Posterior cingulate gyrus (tissue), 11 donors: ENCODE data around the gene RPIA.
"Not testable (repeated sequence)": the region's sequence is repeated elsewhere in the genome, so short reads cannot be mapped to it uniquely, and the experiment has no call there.

Experiments
- DNase-seq, 10 donors: peaks; one replicate each; pipeline versions ENCODE4 v3.0.0 to v3.0.0-alpha.2; 2020 to 2021; ENCODE audit warnings: mixed read lengths in 3 of 10
- intact Hi-C: fragments of 100-400 bp; cut with DNase I; formaldehyde crosslinking; loops from one replicate; pipeline ENCODE4 v1.15.1; 2023

The RPIA gene

GRCh38 chr2:88729061-88729745 lies 37.7 kb downstream of the RPIA start:
- intact Hi-C loops: no loop called here

DNA sequence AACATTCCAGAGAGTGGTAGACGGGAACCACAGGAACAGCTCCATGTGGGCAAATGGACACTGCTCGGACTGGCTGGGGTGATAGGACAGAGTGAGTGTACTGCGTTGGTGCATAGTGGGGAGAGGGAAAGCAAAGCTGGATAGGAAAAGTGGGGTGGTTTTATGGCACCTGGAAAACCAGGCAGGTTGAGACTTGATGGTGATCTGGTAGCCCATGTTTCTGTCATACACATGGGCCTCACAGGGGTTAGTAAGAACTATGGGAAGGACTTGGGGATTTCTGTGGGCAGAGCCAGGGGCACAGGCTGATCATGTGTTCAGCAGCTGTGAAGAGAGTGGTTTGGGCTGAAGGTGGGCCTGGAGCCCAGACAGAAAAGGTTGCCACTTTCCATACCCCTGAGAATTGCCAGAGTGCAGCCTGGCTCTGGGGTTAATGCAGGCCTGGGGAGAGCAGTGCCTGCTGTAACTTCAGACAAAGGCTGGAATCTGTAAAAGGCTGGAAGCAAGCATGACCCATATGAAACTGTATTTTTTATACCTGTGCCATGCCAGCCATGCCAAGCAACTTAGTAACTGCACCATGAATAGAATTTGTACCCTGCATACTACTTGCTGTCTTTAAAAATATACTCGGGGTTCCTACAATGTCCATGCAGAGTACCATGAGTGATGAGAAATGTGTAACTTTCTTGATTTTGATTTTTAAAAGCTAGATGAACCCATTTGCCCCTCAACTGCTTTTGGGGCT lies 41.9 kb downstream of the RPIA start:
- DNase-seq: no peak
- intact Hi-C loops: no loop called here

More at GRCh38 chr2:88729061-88729745, 37.7 kb downstream of the RPIA start:
- no peak for DNase-seq

DNA sequence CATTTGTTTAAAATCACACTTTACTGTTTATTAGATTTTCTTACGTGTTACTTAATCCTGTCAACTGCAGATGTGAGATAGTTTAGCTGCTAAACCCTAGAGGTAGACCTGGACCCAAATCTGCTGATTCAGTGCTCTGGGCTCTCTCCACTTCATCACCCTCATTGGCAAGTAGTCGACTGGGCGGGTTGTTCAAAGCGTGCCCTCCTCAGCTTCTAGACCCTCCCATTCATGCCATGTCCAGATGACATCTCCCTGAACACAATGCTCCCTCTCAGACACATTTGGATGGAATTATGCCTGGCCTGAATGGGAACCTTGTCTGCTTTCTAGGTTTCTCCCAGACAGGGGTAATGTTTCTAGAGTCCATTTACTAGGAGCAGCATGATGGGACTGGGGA lies 43.7 kb downstream of the RPIA start:
- peak in 6 of 10 donors; percentile 28 to 88 (median 36) for DNase-seq

GRCh38 chr2:88735853-88736252 lies 44.4 kb downstream of the RPIA start:
- peak in 1 of 10 donors; percentile 70 for DNase-seq
- intact Hi-C loops: no loop called here

More for the DNA sequence above, 43.7 kb downstream of the RPIA start:
- intact Hi-C loops: no loop called here

DNA sequence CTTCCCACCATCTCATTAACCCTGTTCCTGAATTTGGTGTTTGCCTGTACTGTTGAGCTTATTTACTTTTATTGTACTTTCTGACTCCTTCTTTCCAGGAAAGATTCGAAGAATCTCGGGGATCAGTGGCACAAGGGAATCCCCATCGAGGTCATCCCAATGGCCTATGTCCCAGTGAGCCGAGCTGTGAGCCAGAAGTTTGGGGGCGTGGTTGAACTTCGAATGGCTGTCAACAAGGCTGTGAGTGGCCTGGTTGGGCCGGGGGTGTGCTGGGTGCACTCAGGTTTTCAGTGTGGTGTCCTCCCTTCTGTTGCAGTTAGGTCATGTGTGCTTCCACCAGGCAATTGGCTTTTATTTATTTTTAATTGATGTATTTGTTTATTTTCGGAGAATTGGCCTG lies 45.0 kb downstream of the RPIA start:
- intact Hi-C loops: no loop called here
- no peak for DNase-seq

GRCh38 chr2:88737385-88737784 lies 45.9 kb downstream of the RPIA start:
- no peak for DNase-seq
- intact Hi-C loops: no loop called here

- intact Hi-C loops: no loop called here
- DNase-seq: no peak
Observed at GRCh38 chr2:88738271-88738670, 46.8 kb downstream of the RPIA start.

DNA sequence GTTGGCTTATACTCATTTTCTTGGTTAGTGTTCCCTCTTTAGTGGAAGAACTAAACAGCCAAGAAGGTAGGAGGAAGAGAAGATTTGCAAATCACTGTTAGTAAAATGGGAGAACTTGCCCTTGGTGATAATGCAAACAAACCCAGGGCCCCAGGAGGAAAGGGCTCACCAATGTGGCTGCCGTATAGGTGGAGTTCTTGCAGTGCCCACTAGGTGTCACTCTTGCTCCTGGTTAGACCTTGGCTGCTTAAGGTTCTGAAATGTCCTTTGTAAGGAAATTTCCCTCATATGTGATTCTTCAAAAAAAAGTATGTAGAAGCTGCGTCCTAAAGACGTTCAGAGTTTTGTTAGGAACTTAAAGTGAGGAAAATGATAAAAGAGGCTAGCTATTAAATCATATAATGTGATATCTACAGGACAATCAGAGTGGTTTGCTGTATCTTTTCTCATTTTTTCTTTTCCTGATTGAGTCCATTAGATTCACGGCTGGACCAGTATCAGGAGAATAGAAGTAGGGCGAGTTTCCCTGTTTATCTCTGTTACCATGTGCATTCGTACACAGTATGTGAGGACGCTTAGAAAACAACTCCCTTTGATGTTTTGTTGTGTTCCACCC lies 48.6 kb downstream of the RPIA start:
- DNase-seq: peak; percentile 51 to 92 (median 75)
- intact Hi-C loops: no loop called here

GRCh38 chr2:88746929-88747490 lies 55.5 kb downstream of the RPIA start:
- DNase-seq: peak in 2 of 10 donors; percentile 42 to 71
- intact Hi-C loops: no loop called here

DNA sequence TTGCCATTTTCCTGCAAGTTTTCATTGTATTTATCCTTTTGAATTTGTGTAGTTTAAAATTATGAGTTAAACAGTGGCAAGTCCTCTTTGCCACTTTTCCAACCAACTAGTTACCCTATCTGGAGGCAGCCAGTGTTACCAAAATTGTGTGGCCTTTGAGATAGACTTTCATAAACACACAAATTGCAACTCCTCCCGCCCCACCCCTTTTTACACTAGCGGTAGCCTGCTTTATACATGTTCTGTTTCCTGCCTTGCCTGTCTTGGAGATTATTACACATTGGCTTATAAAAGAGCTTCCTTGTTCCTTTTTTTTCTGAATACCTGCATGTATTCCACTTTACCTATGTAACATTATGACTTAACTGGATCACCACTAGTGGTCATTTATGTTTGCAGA lies 56.5 kb downstream of the RPIA start:
- intact Hi-C loops: no loop called here
- DNase-seq: no peak

DNA sequence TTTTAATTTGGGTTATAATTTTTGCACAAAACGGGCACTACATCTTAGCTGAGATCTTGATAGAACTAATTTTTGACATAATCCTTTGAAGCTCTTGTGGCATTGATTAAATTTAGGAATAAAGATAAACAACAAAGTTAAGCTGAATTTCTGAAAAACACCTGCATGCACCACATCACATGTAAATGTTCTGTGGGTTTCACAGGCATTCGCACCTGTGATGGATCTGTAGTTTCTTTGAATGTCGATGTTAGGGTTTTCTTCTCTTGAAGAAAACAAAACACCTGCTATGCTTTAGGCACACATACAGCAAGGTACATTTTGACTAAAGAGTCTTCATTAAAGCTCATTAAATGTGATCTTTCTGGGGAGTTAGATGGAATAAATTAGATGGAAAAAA lies 60.3 kb downstream of the RPIA start:
- no peak for DNase-seq
- intact Hi-C loops: no loop called here

DNA sequence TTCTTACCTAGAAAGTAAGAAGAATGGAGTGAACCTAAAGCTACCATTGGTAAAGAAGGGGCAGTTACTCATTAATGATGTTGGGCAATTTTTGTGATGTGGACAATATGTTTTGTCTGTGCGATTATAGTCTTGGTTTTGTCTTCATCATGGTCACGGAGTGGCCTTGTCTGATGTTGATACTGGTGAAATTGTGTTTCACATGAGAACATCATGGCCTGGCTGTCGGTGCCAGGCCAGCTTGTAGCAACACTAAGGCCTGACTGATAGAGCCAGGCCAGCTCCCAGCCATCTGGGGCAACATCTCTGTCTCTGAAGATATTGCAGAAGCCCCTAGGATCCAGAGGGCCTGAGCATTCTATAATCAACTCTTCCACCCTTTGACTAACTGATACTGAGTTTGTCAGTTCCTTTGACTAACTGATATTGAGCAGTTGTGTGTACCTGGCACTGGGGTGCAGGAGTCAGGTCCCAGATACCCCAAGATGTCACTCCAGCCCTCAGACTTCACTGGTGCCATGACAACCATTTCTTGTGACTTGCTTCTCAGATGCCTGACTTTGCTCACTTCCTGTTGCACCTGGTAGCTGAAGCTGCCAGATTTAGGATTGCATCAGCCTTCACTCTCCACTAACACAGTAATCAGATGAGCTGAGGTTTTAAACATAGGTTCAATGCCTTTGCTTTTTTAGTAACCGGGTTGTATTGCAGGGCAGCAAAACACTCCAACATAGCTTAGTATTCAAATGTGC lies 62.5 kb downstream of the RPIA start:
- intact Hi-C loops: no loop called here
- no peak for DNase-seq

DNA sequence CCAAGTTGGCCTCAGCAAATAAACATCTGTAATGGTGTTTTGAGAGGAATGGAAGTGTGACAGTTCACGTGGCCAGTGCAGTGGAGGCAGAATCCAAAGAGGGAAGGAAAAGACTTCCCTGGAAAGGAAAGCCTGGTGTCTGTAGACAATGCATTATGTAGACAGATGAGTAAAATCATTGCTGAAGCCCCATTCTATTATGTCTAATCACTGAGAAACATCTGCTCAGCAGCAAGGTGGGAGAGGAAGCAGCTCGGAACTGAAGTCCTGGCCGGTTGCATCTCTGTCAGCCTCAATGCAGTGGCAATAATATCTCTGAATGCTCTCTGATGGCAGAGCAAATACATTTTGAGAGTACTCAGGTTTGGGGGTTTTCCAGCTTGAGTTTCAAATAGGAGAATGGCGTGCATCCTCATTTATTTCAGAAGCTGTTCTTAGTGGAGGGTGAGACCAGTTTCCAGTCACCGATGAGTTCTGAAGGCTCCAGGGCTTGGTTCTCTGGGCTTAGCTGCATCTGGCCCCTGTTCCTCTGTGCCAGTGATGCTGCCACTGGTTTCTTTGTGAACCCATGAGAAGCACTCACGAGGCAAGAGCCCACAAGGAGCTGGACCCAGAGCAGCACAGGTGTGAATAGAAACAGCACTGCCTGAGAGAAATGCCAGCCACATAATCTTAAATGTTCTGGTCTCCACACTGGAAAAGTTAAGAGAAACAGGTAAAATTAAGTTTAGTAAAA lies 63.3 kb downstream of the RPIA start:
- intact Hi-C loops: no loop called here
- DNase-seq: no peak

GRCh38 chr2:88755836-88756235 lies 64.4 kb downstream of the RPIA start:
- intact Hi-C loops: no loop called here
- peak in 1 of 10 donors; percentile 45 for DNase-seq

- intact Hi-C loops: no loop called here
- DNase-seq: peak in 1 of 10 donors; percentile 72
Observed at GRCh38 chr2:88757025-88757424, 65.6 kb downstream of the RPIA start.

GRCh38 chr2:88758702-88759101 lies 67.2 kb downstream of the RPIA start:
- intact Hi-C loops, DNase-seq: not testable (repeated sequence)

DNA sequence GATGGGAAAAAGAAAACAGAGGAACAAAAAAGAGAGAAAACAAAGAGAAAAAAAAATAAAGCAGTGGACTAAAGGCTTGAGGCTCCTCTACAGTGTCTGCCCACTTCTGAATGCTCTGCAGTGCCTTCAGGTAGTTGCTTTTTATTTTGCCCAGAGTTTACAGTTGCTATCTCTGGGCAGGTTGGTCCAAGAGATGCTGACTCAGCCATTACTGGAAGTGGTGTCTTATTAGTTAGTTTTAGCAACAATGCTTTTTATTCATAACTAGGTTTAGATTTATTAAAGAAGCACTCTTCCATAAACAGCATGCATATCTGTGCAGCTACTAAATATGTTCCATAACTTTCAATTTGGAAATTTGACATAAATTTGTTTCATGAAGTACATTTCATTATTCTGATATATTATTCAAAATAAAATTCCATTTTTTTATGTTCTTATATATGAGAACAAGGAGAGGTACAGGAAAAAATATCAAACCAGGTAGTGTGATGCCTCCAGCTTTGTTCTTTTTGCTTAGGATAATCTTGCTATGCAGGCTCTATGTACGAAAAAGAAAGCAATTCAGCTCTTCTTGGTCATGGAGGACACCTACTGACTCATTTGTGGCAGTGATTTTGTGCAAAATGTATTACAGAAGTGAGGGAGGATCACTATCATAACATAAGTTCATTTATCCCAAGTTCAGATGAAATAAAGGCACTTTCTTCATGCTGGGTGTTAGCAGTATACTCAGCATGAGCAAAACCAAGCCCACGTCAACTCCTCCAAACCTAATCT lies 69.5 kb downstream of the RPIA start:
- intact Hi-C loops: no loop called here
- no peak for DNase-seq

- DNase-seq: peak in 3 of 10 donors; percentile 6 to 80 (median 57)
- intact Hi-C loops: no loop called here
Observed at GRCh38 chr2:88764141-88764849, 72.8 kb downstream of the RPIA start.

GRCh38 chr2:88764850-88765153 lies 73.3 kb downstream of the RPIA start:
- DNase-seq: peak in 2 of 10 donors; percentile 6 to 72
- intact Hi-C loops: no loop called here
